ENCODE results near the gene SPR.
"Not testable (repeated sequence)": the region's sequence is repeated elsewhere in the genome, so short reads cannot be mapped to it uniquely, and the experiment has no call there.

SPR gene

GRCh38 chr2:72901426-72901825 lies 14.2 kb downstream of the SPR start:
- no peak overlapping the region for H3K4me3 ChIP-seq (replicated peaks; ENCODE audit: low read depth, low read length)
- TF ChIP-seq CTCF (IDR thresholded peaks at IDR 0.05; ENCODE audit: low read length, missing control alignments) = no peak
- DNase-seq (ENCODE audit: low read depth) = no peak

- not testable (repeated sequence) for H3K4me3 ChIP-seq (replicated peaks; ENCODE audit: low read depth, low read length); DNase-seq (ENCODE audit: low read depth)
These were observed 20.2 kb downstream of the SPR start for GRCh38 chr2:72907369-72907768.

GRCh38 chr2:72908741-72909140 lies 21.5 kb downstream of the SPR start:
- no peak for TF ChIP-seq CTCF (IDR thresholded peaks at IDR 0.05; ENCODE audit: low read length, missing control alignments)
- H3K4me3 ChIP-seq (replicated peaks; ENCODE audit: low read depth, low read length) = no peak overlapping the region
- DNase-seq (ENCODE audit: low read depth) = no peak

GRCh38 chr2:72911256-72911655 lies 24.0 kb downstream of the SPR start:
- TF ChIP-seq CTCF (IDR thresholded peaks at IDR 0.05; ENCODE audit: low read length, missing control alignments) = no peak
- no peak overlapping the region for H3K4me3 ChIP-seq (replicated peaks; ENCODE audit: low read depth, low read length)
- DNase-seq (ENCODE audit: low read depth) = no peak

- no peak for DNase-seq (ENCODE audit: low read depth)
- no peak overlapping the region for H3K4me3 ChIP-seq (replicated peaks; ENCODE audit: low read depth, low read length)
- peak; percentile 20 for TF ChIP-seq CTCF (IDR thresholded peaks at IDR 0.05; ENCODE audit: low read length, missing control alignments)
These were observed 26.4 kb downstream of the SPR start for GRCh38 chr2:72913486-72914205.

- no peak for TF ChIP-seq CTCF (IDR thresholded peaks at IDR 0.05; ENCODE audit: low read length, missing control alignments)
- DNase-seq (ENCODE audit: low read depth) = no peak
- no peak overlapping the region for H3K4me3 ChIP-seq (replicated peaks; ENCODE audit: low read depth, low read length)
These were observed 27.0 kb downstream of the SPR start for GRCh38 chr2:72914206-72914559.

GRCh38 chr2:72914589-72915319 lies 27.5 kb downstream of the SPR start:
- no peak for DNase-seq (ENCODE audit: low read depth)
- TF ChIP-seq CTCF (IDR thresholded peaks at IDR 0.05; ENCODE audit: low read length, missing control alignments) = no peak
- no peak overlapping the region for H3K4me3 ChIP-seq (replicated peaks; ENCODE audit: low read depth, low read length)
